HG03342 (cell line): ENCODE results near the gene FLVCR2.
A peak's percentile ranks its signal among the peaks of the same experiment; 100 is the strongest.

ENCODE experiments used
- ATAC-seq: cut with Tn5 transposase; IDR thresholded peaks from one replicate; pipeline ENCODE4 v1.9.1; 2021; ENCODE audit warnings: mild to moderate bottlenecking, moderate library complexity; ENCODE audit not compliant: unreplicated experiment

FLVCR2 gene, protein sequence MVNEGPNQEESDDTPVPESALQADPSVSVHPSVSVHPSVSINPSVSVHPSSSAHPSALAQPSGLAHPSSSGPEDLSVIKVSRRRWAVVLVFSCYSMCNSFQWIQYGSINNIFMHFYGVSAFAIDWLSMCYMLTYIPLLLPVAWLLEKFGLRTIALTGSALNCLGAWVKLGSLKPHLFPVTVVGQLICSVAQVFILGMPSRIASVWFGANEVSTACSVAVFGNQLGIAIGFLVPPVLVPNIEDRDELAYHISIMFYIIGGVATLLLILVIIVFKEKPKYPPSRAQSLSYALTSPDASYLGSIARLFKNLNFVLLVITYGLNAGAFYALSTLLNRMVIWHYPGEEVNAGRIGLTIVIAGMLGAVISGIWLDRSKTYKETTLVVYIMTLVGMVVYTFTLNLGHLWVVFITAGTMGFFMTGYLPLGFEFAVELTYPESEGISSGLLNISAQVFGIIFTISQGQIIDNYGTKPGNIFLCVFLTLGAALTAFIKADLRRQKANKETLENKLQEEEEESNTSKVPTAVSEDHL

DNA sequence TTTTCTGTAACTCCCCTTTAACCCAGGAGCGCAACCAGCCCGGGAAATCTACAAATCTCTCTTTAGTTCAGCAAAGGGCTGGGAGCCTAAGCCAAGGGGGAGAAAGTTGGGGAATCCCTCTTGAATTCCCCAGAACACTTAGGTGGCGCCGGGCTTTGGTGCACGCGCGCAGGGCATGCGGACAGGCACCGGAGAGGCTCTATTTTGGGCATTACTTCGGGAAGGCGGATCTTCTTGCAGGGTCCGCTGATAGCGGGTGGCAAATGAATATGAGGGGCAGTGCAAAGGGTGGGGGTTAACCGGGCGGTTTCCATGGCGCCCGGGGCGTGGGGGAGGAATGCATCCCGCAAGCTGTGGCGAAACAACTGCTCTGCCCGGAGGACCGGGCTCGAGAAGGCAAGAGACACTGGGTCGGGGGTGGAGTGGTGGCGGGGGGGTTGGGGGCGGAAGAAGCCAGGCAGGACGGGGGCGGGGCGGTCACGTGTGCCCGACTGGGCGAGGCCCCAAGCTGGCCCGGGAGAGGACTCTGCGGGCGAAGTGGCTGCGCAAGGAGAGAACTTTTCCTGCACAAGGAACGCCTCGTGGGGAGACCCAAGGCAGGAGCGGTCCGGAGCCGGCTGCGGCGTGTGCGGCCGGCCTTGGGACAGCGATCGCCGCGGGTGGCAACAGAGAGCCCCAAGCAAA lies at the start of gene FLVCR2:
FLVCR2 (plus strand) TSS at position 519 of the 684 bp plus-strand sequence. CDS start 353 bp downstream, outside the sequence.
- no peak for ATAC-seq

DNA sequence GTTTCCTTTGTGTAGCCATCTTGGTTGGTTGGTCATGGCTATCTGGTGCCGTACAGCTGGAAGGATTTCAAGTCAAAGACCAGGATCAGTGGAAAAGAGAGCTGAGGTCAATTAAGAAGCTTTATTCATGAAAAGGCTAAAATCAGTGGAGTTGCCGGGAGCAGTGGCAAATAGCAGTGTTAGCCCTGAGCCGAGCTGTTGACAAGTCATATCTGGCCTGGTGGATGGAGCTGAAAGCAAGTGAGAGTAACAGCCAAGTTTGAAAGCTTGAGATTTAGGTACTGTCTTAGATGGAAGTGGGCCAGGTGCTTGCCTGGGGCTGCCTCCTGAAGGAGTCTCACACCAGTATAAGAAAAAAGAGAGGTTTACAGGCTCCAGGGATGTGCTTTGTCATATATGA lies 47.2 kb upstream of the FLVCR2 start:
- ATAC-seq, result no peak

DNA sequence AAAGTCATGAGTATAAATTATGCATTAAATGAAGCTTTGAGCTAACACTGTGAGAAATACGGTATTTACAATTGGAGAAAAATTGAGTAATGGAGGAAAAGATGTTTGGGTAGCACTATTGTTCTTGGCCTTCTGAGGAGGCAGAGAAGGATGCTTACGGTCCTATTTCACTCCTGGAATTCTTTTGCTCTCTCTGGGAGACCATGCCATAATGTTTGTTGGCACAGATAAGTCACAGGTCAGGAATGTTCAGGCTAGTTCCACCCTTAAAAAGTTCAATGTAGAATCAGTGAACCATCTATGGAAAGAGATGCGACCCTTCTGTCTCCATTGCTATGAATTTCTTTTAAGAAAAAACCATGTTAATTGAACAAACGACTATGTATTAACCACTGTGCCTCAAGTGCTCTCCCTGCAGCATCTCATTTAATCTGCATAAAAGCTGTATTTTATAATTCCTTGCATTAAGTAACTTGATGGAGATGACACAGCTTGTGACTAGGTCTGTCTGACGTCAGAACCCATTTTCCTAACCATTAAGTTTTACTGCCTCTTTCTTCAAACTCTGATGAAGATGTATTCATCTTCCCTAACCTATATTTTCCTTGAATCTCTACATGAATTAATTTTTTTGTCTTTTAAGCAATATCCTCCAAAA lies 46.6 kb upstream of the FLVCR2 start:
- ATAC-seq, result no peak

DNA sequence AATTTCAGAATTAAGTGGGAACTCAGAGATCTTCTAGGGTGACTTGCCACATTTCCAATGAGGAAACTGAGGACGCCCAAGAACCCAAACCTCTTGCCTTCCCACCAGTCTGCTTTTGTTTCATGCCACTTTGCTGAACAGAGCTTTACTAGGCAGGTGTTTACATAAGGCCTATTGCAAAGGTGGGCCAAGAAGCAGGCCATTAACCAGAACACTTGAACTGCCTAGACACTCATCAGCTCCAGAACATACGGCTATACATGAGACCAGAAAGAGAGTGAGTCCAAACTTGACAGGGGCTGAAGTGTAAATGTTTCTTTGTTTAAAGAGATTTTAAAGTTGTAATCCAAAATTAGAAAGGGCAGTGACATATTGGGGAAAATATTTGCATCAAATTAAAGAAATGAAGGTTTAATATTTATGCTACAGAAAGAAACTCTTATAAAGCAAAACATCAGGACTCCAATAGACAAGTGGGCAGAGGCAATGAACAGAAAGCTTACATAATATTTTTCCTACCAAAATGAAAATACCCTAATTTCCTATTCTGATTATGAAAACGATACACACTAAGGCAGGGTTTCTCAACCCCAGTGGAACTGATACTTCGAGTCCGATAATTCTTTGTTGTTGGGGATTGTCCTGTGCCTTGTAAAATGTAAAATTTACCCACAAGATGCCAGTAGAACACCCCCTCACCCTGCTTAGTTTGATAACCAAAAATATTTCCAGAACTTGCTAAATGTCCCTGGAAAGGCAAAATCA lies 44.4 kb upstream of the FLVCR2 start:
- no peak for ATAC-seq

DNA sequence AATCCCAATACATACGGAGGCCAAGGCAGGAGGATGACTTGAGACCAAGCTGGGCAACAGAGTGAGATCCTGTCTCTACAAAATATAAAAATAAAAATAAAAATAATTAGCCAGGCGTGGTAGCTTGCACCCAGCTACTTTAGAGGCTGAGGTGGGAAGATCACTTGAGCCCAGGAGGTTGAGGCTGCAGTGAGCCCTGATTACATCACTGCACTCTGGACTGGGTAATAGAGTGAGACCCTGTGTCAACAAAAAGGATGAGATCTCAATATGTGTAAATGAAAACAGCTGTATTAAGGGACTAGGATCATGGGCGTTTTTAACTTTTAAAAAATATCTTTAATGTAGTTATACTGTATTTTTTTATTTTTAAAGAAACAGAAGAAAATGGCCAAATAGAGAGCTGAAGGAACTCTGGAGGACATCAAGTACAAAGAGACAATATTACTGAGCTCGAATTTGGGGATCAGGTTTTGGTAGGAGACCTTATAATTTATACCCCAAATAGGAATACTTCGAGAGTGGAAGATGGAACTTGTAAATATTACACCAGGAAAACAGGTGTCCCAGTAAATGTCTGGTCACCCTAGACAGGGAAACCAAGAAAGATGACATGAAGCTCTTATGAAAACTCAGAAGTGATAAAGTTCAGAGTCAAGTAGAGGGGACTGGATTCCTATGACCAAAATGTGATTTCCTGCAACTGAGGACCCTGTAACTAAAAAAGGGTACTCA lies 43.1 kb upstream of the FLVCR2 start:
- ATAC-seq, result no peak

DNA sequence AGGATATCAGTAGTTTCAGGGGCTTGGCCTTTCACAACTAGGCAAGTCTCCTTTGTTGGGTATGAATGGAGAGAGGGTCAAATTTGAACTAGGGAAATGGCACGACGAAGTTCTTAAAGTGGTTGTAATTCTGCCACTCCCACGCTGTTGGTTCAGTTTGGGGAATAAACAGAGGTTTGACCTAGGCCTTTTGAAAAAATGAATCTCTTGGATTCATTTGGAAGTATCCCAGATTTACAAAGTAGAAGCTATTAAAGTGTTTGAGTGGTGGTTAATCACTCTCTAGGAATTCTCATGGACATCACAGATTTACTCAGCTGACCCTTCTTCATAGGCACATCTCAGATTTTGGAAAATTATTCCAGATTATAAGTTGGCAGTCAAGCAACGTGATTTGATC lies 41.3 kb upstream of the FLVCR2 start:
- ATAC-seq, result no peak

DNA sequence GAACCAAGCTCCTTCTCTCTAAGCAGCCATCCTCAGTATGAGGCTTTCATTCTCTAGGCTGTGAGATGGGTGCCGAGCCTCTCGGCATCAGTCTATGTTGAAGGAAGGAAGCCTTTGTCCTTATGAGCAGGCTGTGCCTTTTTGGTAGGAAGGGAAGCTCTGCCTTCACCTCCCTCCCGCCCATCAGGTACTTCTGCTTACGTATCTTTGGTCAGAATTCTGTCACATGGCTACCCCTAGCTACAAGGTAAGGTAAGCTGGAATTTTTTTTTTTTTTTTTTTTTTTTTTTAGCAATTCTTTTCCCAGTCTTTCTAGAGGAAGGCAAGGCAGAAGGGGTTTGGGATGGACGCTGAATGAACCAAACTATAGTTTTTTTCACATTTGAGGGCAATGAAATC lies 39.3 kb upstream of the FLVCR2 start:
- no peak for ATAC-seq

DNA sequence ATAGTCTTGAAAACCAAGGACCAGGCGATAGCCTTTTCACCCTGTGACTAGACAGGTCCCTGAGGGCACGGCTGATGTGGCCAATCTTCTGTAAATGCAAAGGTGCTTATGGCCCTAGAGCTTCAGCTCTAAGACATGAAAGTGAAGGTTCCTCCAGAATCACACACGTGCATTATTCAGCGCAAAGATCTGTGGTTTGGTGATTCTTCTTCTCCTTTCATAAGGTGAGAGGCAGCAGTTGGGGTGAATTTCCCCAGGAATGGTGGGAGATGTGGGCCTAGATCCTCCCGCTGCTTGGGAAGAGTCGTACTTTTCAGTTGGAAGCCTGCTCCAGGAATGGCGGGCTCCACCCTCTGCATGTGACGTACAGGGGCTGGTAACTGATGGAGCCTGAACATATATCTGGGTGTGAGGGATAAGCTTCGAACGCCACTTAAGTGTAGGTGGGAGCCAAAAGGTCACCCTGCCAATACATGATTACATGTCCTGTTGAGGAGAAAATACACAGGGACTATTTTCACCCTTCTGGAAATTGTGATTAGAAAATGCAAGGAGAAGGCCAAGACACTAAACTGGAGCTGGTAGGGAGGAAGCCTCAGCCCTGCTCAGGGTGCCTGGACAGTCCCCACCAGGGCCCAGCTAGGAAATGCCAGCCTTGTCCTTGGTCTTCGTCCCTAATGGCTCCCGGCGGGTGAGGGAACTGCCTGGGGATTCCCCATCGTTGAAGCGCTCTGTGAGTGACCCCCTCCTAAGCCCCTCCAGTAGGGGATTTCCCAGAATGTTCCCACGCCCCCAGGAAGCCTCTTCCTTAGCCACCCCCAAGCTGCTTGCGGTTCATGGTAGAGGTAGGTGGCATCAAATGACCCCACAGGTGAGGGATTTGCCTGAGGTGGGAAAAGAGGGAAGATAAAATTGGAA lies 38.6 kb upstream of the FLVCR2 start:
- ATAC-seq, result peak; percentile 63

DNA sequence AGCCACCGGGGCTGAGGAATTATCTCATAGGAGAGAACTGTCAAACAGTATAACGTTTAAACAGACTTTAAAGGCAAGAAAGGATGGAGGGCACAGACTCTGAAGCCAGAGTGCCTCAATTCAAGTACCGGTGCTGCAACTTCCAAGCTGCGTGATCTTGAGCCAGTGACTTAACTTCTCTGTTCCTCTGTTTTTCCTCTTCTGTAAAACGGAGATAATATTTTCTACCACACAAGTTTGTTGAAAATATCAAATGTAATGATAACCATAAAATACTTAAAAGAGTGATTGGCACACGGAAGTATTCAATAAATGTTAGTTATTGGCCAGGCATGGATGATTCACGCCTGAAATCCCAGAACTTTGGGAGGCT lies 38.0 kb upstream of the FLVCR2 start:
- no peak for ATAC-seq

DNA sequence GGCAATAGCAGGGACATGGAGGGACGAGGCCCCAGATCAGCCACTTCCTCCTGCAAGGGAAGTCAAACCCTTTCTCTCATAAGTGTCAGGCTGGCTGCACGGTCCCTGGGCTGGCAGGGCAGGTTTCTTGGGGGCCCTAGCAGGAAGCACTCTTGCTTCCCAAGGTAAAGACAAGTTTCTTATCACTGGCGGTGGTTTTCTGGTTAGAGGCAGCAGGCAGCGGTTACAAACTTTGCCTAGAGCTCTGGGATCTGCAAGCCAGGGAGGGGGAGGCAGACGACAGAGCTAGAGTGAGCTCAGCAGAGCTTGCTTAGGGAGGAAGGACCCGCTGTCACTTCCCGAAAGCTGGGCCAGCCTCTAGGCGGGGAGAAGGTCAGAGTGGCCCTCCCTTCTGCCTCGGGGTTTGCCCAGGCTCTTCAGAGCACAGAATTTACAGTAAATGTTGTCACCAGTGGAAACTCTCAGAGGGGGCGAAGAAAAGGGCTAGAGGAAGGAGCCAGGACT lies 35.8 kb upstream of the FLVCR2 start:
- peak; percentile 51 for ATAC-seq

DNA sequence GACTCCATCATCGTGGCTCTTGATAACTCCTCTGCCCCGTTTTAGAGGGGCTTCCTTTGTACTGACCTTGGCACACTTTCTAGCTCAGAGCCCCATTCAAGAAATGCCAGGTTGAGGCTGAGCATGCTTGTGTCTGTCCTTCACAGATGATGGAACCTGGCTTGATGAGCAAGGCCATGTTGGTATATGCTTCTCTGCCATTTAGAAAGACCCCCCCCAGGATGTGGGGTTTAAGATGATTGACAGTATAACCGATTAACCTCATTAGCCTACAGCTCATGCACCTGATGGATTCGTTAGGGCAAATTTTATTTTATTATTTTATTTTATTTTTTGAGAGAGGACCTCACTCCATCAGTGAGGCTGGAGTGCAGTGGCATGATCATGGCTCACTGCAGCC lies 35.2 kb upstream of the FLVCR2 start:
- peak; percentile 3 for ATAC-seq

DNA sequence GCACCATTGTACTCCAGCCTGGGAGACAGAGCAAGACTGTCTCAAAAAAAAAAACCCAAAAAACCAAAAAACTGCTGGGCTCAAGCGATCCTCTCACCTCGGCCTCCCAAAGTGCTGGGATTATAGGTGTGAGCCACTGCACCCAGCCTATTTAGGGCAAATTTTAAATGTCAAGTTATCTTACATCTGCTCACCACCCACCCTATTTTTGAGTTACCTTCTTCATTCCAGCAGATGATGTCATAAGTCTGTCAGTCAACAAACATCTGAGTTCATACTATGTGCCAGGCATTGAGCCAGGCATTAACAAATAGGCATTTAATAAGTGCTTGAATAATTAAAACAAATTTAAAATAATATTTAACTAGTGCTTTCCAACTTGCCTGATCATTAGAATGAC lies 34.6 kb upstream of the FLVCR2 start:
- no peak for ATAC-seq

DNA sequence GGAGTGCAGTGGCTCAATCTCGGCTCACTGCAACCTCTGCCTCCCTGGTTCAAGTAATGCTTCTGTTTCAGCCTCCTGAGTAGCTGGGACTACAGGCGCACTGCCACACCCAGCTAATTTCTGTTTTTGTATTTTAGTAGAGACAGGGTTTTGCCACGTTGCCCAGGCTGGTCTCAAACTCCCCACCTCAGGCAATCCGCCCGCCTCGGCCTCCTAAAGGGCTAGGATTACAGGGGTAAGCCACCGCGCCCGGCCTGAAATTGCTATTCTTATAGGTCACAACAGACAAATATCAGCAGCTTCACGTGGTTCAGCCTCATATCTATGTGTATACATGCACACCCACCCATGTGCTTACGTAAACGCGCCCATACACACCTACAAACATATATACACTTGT lies 32.5 kb upstream of the FLVCR2 start:
- ATAC-seq, result no peak

DNA sequence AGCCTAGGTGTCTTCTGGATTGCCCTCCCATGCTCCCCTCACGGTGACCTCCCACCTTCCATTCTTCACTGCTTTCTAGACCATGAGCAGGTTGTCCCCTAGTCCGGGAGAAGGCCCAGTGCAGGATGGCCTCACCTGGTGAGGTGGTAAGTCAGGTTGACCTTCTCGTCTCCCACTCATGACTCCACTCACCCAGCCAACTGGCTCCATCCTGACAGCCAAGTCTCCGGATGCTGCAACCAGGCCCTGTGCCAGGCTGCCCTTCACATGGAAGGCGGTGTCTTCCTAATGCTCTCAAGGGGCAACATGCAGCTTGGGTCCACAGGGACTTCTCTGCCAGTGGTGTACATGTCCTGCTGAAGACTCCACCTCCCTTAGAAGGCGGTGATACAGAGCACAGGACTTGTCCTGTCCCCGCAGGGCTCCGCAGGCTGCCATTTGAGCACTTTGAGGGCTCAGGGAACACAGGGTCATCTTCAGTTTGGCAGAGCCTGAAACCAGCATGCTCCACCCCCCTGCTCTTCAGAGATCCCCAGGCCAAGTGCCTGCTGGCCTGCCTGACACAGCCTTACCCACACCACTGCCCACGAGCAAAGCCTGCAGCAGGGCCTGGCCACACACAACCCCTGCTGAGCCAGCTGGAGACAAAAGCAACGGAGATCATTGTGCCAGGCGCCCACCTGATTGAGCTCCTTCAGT lies 30.7 kb upstream of the FLVCR2 start:
- ATAC-seq, result no peak

DNA sequence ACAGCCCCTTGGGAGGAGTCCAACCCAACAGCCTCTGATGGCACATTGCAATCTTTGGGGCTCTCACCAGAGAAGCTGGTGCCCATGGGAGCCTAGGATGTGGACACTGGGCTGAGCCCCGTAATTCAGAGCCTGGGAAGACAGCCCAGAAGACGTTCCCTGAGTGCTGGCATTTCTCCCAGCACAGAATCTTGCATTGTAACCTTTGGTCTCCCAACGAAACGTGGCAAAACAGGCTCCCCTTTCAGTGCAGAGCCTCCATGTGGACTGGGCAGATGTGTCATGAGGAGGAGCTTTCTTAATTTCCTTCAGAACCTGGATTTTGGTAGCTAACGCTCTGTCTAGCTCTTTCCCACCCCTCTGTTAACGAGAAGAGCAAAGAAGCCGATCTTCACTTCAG lies 29.9 kb upstream of the FLVCR2 start:
- no peak for ATAC-seq

DNA sequence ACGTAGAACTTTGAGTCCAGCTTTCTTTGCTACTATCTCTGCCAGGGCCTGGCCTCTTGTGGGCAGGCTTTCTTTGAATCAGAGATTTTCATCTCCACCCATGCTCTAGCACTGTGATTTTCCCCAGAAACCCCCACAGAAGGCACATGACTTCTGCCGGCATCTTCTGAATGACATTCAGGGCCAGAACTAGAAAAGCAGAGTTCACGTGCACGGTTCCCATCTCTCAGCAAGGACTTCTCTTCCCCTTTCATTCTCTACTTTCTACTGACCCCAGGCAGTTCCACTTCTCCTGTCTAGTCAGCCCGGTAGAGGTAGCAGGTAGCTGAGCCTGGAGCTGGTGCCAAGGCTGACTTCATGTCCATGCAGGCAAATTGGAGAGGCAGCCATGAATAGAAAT lies 29.3 kb upstream of the FLVCR2 start:
- ATAC-seq, result no peak

DNA sequence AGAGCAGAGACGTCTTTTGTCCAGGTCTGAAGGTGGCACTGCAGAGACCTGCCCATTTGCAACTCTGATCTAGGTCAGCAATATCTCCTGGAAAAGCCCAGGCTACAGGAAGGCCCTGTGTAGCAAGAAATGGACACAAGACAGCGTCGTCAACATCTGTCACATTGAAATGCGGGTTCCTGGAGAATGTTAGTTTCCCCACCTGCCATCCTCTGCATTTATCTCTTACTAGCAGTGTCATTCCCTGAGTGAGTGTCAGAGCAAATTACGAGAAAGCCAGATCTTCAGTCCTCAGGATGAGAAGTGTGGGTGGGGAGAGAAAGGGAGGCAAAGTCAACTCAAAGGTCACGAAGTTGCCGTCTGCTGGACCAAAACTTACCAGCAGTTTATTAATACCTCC lies 27.4 kb upstream of the FLVCR2 start:
- no peak for ATAC-seq

DNA sequence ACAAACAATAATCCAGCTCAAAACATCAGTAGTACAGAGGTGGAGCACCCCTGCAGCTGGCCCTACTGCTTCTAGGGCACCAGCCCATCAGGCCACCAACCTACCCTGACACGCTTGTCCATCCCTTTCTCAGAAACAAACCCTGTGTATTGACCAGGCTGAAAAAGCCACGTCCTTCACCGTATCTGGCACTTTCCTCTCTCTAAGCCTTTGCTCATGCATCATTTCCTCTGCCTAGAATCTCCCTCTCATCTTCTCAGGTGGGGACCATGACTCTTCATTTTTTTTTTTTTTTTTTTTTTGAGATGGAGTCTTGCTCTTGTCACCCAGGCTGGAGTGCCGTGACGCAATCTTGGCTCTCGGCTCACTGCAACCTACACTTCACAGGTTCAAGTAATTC lies 25.3 kb upstream of the FLVCR2 start:
- ATAC-seq, result no peak
